ENCODE data around the gene ATRAID. TPM values are rescaled to one million over a fixed set of nuclear protein-coding genes. Genes with fewer than 3 reads are reported as not detected.

Gene ATRAID
- total RNA-seq, 1 donor from 2014 or later = 150 TPM

DNA sequence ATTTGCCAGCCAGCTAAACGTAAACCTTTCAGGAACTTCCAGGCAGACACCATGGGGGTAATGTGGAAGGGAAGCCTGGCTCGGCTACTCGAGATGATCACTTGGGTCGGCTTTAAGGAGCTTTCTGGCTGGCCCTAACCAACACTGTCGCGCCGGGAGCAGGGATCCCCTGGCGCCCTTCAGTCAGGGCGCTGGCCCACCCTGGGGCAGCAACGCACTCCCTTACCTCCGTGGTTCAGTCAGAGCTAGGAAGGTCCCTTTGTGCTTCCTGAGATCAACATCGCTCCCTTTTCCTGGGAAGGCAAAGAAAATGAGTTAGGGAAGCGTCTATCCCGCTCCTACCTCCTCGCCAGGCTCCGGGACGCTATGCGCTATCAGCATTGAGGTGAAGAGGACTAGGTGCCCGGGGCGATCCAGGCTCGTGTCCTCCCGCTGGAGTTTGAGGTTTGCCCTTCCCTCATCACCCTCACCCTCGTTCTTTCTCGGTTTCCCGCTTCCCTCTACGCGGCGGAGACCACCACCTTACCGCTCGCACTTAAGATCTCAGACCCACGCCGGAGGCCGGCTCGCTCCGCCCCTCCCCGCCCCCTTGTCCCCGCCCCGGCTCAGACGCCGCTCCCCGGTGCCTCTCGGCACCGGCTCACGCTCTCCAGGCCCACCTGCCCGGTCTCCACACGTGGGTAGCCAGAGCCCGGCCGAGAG, 449 bp upstream of the ATRAID start:
- Histone ChIP-seq H3K36me3 (peaks cover 0 to 21% of the 10 kb centered on the region in 2 donors), H3K9me3 (no peaks in the 10 kb centered on the region), H3K4me1 (peaks cover 20% of the 10 kb centered on the region), H3K27me3 (no peaks in the 10 kb centered on the region), H3K4me3 (peak overlapping the region; percentile 65 to 79), H3K27ac (peak overlapping the region; percentile 87)
- intact Hi-C loops (cut with DNase I) = no loop called here
- no peak for DNase-seq (ENCODE audit: extremely low spot score in 2 of 2)
- TF ChIP-seq POLR2A (IDR thresholded peaks at IDR 0.05) (no peak), POLR2AphosphoS5 (IDR thresholded peaks at IDR 0.05; ENCODE audit: insufficient read depth in 1 of 2, low read depth in 1 of 2) (no peak)
- TF ChIP-seq, protein P1, sequence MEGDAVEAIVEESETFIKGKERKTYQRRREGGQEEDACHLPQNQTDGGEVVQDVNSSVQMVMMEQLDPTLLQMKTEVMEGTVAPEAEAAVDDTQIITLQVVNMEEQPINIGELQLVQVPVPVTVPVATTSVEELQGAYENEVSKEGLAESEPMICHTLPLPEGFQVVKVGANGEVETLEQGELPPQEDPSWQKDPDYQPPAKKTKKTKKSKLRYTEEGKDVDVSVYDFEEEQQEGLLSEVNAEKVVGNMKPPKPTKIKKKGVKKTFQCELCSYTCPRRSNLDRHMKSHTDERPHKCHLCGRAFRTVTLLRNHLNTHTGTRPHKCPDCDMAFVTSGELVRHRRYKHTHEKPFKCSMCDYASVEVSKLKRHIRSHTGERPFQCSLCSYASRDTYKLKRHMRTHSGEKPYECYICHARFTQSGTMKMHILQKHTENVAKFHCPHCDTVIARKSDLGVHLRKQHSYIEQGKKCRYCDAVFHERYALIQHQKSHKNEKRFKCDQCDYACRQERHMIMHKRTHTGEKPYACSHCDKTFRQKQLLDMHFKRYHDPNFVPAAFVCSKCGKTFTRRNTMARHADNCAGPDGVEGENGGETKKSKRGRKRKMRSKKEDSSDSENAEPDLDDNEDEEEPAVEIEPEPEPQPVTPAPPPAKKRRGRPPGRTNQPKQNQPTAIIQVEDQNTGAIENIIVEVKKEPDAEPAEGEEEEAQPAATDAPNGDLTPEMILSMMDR (IDR thresholded peaks at IDR 0.05) = no peak

DNA sequence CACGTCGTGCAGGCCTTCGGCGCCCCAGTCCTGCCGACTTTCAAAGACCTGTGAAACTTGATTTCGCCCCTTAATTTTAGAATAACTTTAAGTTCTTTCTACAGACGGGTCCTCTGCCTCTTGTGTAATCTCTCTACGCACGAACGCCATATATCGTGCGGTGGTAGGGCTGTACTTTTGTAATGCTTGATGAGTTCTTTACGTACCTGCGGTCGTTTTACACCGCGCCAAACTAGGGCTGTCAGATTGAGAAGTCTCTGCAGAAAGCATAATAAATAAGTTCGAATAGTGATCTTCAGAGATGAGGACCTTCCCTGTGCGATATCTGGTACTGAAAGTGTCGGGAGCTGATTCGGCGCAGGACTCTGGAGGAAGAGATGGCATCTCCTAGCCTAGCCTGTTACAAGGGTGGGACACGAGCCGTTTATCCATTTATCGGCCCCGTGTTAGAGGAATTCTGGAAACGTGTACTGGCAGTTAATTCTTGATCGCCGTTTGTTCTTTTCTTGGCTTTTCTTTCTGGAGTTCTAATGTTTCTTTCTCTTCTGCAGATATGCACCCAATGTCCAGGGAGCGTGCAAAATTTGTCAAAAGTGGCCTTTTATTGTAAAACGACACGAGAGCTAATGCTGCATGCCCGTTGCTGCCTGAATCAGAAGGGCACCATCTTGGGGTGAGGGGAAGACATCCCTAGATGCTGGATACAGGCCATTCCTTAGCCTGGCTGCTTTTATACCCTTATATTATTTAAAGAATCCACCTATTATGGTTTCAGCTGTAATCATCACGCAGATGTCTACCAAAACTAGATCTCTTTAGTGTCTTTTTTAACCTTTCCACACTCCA, 1.0 kb downstream of the ATRAID start:
- TF ChIP-seq POLR2A (IDR thresholded peaks at IDR 0.05) = no peak
- TF ChIP-seq, protein P1 (IDR thresholded peaks at IDR 0.05) = no peak
- no peak for TF ChIP-seq POLR2AphosphoS5 (IDR thresholded peaks at IDR 0.05; ENCODE audit: insufficient read depth in 1 of 2, low read depth in 1 of 2)
- intact Hi-C loops (cut with DNase I) = no loop called here
- Histone ChIP-seq H3K27me3 (no peaks in the 10 kb centered on the region), H3K4me1 (peaks cover 25% of the 10 kb centered on the region), H3K9me3 (no peaks in the 10 kb centered on the region), H3K27ac (peak overlapping the region; percentile 87), H3K4me3 (peak overlapping the region; percentile 65 to 79), H3K36me3 (peaks cover 0 to 9% of the 10 kb centered on the region in 2 donors)
- no peak for DNase-seq (ENCODE audit: extremely low spot score in 2 of 2)

DNA sequence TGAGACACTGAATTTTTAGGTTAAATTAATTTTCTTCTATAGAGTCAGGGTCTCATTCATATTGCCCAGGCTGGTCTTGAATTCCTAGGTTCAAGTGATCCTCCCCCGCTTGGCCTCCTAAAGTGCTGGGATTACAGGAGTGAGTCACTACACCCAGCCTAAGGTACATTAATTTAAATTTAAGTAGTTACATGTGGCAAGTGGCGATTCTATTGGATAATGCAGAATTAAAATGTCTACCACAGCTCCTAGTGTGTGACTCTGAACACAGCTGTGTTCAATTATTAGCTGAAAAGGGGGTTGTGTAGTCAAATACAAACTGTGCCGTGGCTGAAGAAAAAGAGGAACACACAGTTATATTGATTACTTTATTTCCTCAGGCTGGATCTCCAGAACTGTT, 3.1 kb downstream of the ATRAID start:
- no peaks in the 10 kb centered on the region for H3K9me3 ChIP-seq
- H3K4me3 ChIP-seq = no peak overlapping the region
- H3K27ac ChIP-seq = no peak overlapping the region
- peaks cover 0 to 6% of the 10 kb centered on the region in 2 donors for H3K36me3 ChIP-seq
- H3K27me3 ChIP-seq = no peaks in the 10 kb centered on the region
- intact Hi-C loops (cut with DNase I) = no loop called here
- no peak for DNase-seq (ENCODE audit: extremely low spot score in 2 of 2)
- peaks cover 32% of the 10 kb centered on the region for H3K4me1 ChIP-seq
- TF ChIP-seq POLR2A (IDR thresholded peaks at IDR 0.05) (no peak), POLR2AphosphoS5 (IDR thresholded peaks at IDR 0.05; ENCODE audit: insufficient read depth in 1 of 2, low read depth in 1 of 2) (no peak)
- TF ChIP-seq, protein P1 (IDR thresholded peaks at IDR 0.05) = no peak

DNA sequence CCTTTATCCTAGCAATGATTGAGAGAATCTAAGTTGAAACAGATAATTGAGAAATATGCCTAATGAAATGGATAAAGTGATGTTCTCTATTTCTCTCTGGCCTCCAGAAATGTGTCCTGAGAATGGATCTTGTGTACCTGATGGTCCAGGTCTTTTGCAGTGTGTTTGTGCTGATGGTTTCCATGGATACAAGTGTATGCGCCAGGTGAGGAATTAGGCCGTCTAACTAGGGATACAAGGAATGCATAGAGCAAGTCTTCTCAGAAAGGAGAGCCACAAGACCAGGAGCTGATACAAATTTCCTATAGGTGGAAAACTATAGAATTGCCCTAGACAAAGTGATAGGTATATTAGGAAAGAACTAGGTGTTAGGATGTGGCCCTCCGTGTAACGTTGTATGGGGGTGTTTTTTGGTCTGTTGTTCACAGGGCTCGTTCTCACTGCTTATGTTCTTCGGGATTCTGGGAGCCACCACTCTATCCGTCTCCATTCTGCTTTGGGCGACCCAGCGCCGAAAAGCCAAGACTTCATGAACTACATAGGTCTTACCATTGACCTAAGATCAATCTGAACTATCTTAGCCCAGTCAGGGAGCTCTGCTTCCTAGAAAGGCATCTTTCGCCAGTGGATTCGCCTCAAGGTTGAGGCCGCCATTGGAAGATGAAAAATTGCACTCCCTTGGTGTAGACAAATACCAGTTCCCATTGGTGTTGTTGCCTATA, 4.7 kb downstream of the ATRAID start:
- intact Hi-C loops (cut with DNase I) = no loop called here
- Histone ChIP-seq H3K27ac (peak overlapping the region; percentile 57), H3K36me3 (peaks cover 0 to 6% of the 10 kb centered on the region in 2 donors), H3K4me3 (peak overlapping the region; percentile 55 to 76), H3K27me3 (no peaks in the 10 kb centered on the region), H3K9me3 (no peaks in the 10 kb centered on the region), H3K4me1 (peaks cover 24% of the 10 kb centered on the region)
- no peak for DNase-seq (ENCODE audit: extremely low spot score in 2 of 2)
- TF ChIP-seq POLR2AphosphoS5 (IDR thresholded peaks at IDR 0.05; ENCODE audit: insufficient read depth in 1 of 2, low read depth in 1 of 2) (no peak), POLR2A (IDR thresholded peaks at IDR 0.05) (no peak)
- TF ChIP-seq, protein P1 (IDR thresholded peaks at IDR 0.05) = no peak
